ENCODE results near the gene SRSF4. TPM values are rescaled to one million over a fixed set of nuclear protein-coding genes. Genes with fewer than 3 reads are reported as not detected.

SRSF4 gene
- total and polyA plus RNA-seq, 2 donors, result 46.8 to 85.8 TPM

GRCh38 chr1:29105822-29106221 is 75.9 kb downstream of the SRSF4 start:
- H3K27me3 ChIP-seq (ENCODE audit: control insufficient read depth in 2 of 2, insufficient read depth in 1 of 2, low read length in 1 of 2), result no peaks in the 10 kb centered on the region
- no peak for DNase-seq (ENCODE audit: low read depth in 6 of 9, low spot score in 9 of 9)
- no peaks in the 10 kb centered on the region for H3K4me1 ChIP-seq (ENCODE audit: control insufficient read depth in 2 of 2, insufficient read depth in 2 of 2, low read length in 2 of 2)
- peaks cover 23 to 38% of the 10 kb centered on the region in 2 donors for H3K36me3 ChIP-seq (ENCODE audit: control insufficient read depth in 2 of 2, insufficient read depth in 2 of 2, low read length in 1 of 2)
- 98% methylated on average over 6 of the region's 6 CpGs for WGBS
- no peak overlapping the region for H3K4me3 ChIP-seq (ENCODE audit: low read length in 2 of 2)
- H3K9me3 ChIP-seq (ENCODE audit: control insufficient read depth in 2 of 2, insufficient read depth in 1 of 2, low read length in 1 of 2), result no peaks in the 10 kb centered on the region
- H3K27ac ChIP-seq (ENCODE audit: low read depth in 1 of 2, low read length in 1 of 2), result no peak overlapping the region

- Histone ChIP-seq H3K36me3 (ENCODE audit: control insufficient read depth in 2 of 2, insufficient read depth in 2 of 2, low read length in 1 of 2) (peaks cover 45 to 49% of the 10 kb centered on the region in 2 donors), H3K4me3 (ENCODE audit: low read length in 2 of 2) (no peak overlapping the region), H3K9me3 (ENCODE audit: control insufficient read depth in 2 of 2, insufficient read depth in 1 of 2, low read length in 1 of 2) (no peaks in the 10 kb centered on the region), H3K4me1 (ENCODE audit: control insufficient read depth in 2 of 2, insufficient read depth in 2 of 2, low read length in 2 of 2) (no peaks in the 10 kb centered on the region), H3K27ac (ENCODE audit: low read depth in 1 of 2, low read length in 1 of 2) (no peak overlapping the region), H3K27me3 (ENCODE audit: control insufficient read depth in 2 of 2, insufficient read depth in 1 of 2, low read length in 1 of 2) (no peaks in the 10 kb centered on the region)
- no peak for DNase-seq (ENCODE audit: low read depth in 6 of 9, low spot score in 9 of 9)
- 98% methylated on average over 1 of the region's 1 CpG for WGBS
Measured at GRCh38 chr1:29100487-29100886, 81.2 kb downstream of the SRSF4 start.

DNA sequence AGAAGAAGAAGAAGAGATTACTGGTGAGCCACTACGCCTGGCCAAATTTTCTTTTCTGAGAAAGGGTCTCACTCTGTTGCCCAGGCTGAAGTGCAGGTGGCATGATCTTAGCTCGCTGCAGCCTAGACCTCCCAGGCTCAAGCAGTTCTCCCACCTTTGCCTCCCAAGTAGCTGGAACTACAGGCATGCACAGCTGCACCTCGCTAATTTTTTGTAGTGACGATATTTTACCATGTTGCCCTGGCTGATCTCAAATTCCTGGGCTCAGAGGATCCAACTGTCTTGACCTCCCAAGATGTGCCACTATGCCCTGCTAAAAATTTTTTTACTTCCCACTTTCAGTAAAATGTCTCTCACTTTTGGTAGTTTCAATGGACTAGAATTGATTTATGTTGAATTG is 82.4 kb downstream of the SRSF4 start:
- Histone ChIP-seq H3K36me3 (ENCODE audit: control insufficient read depth in 2 of 2, insufficient read depth in 2 of 2, low read length in 1 of 2) (peaks cover 48 to 50% of the 10 kb centered on the region in 2 donors), H3K27me3 (ENCODE audit: control insufficient read depth in 2 of 2, insufficient read depth in 1 of 2, low read length in 1 of 2) (no peaks in the 10 kb centered on the region), H3K4me1 (ENCODE audit: control insufficient read depth in 2 of 2, insufficient read depth in 2 of 2, low read length in 2 of 2) (no peaks in the 10 kb centered on the region), H3K9me3 (ENCODE audit: control insufficient read depth in 2 of 2, insufficient read depth in 1 of 2, low read length in 1 of 2) (no peaks in the 10 kb centered on the region), H3K4me3 (ENCODE audit: low read length in 2 of 2) (no peak overlapping the region), H3K27ac (ENCODE audit: low read depth in 1 of 2, low read length in 1 of 2) (no peak overlapping the region)
- no peak for DNase-seq (ENCODE audit: low read depth in 6 of 9, low spot score in 9 of 9)
- WGBS, result 84% methylated on average over 4 of the region's 4 CpGs

Other genes starting within 250 kb of the SRSF4 start
- gene TMEM200B, start 58.0 kb downstream of the SRSF4 start, total RNA-seq, result 0.57 TPM
- 2.5 TPM for gene TMEM200B, start 58.0 kb downstream of the SRSF4 start, polyA plus RNA-seq
- gene MECR, start 49.0 kb upstream of the SRSF4 start, total RNA-seq, result 14.3 TPM
- 16.5 TPM for gene MECR, start 49.0 kb upstream of the SRSF4 start, polyA plus RNA-seq
- 5.5 TPM for gene PTPRU, start 54.6 kb upstream of the SRSF4 start, total RNA-seq
- 6.3 TPM for gene PTPRU, start 54.6 kb upstream of the SRSF4 start, polyA plus RNA-seq